ENCODE data around the gene CYB5A. TPM values are rescaled to one million over a fixed set of nuclear protein-coding genes. Genes with fewer than 3 reads are reported as not detected.

CYB5A gene, protein sequence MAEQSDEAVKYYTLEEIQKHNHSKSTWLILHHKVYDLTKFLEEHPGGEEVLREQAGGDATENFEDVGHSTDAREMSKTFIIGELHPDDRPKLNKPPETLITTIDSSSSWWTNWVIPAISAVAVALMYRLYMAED
- total RNA-seq (100 to 1,000 TPM in 2 of 10 donors, 10 to 100 TPM in 8; 61.0 to 121 (median 78.0) TPM), polyA plus RNA-seq (10 to 100 TPM; 40.4 to 47.5 TPM)
- long read RNA-seq, donor 1, transcript CYB5A-202 (5 exons, 3,283 nt): major isoform, 99 of 115 reads
- long read RNA-seq, donor 1, partial matches to known transcripts: 1 of 115 reads
- long read RNA-seq, donor 1, other reads (novel, unspliced or antisense): 11 of 115 reads
- long read RNA-seq, donor 2, transcript CYB5A-202 (5 exons, 3,283 nt): major isoform, 80 of 97 reads
- long read RNA-seq, donor 2, transcript CYB5A-204 (6 exons, 776 nt): minor isoform, 5 of 97 reads
- long read RNA-seq, donor 2, partial matches to known transcripts: 3 of 97 reads
- long read RNA-seq, donor 2, other reads (novel, unspliced or antisense): 9 of 97 reads
- long read RNA-seq, donor 3, transcript CYB5A-202 (5 exons, 3,283 nt): major isoform, 17 of 22 reads
- long read RNA-seq, donor 3, partial matches to known transcripts: 3 of 22 reads
- long read RNA-seq, donor 3, other reads (novel, unspliced or antisense): 2 of 22 reads

GRCh38 chr18:74291771-74292540 is at the start of gene CYB5A:
CYB5A (minus strand) TSS chr18:74291963; CDS start chr18:74291875, 88 bp downstream.
- Histone ChIP-seq H3K27ac (peak within 1 kb of the TSS in 9 of 10 donors; percentile 51 to 89 (median 76)), H3K4me1 (peaks cover 3 to 39% (median 28%) of the 10 kb centered on the region in 9 donors), H3K36me3 (no peaks in the 10 kb centered on the region), H3K9me3 (no peaks in the 10 kb centered on the region), H3K27me3 (no peaks in the 10 kb centered on the region), H3K4me3 (peak within 1 kb of the TSS; percentile 59 to 100 (median 92))
- ATAC-seq: peak; percentile 98 to 100 (median 99)
- intact Hi-C loops (cut with DNase I): loop anchor here in 1 of 10 donors (2.0 kb wide), 1 partner anchor 95 kb away; no protein-coding TSS in a partner anchor
- TF ChIP-seq, protein P1, sequence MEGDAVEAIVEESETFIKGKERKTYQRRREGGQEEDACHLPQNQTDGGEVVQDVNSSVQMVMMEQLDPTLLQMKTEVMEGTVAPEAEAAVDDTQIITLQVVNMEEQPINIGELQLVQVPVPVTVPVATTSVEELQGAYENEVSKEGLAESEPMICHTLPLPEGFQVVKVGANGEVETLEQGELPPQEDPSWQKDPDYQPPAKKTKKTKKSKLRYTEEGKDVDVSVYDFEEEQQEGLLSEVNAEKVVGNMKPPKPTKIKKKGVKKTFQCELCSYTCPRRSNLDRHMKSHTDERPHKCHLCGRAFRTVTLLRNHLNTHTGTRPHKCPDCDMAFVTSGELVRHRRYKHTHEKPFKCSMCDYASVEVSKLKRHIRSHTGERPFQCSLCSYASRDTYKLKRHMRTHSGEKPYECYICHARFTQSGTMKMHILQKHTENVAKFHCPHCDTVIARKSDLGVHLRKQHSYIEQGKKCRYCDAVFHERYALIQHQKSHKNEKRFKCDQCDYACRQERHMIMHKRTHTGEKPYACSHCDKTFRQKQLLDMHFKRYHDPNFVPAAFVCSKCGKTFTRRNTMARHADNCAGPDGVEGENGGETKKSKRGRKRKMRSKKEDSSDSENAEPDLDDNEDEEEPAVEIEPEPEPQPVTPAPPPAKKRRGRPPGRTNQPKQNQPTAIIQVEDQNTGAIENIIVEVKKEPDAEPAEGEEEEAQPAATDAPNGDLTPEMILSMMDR (IDR thresholded peaks at IDR 0.05): no peak
- peak; percentile 99 for DNase-seq
- WGBS, 2 donors: 0 to 1% methylated on average over 68 of the region's 68 CpGs

- intact Hi-C loops (cut with DNase I): no loop called here
- no peak overlapping the region for H3K27ac ChIP-seq
- no peaks in the 10 kb centered on the region for H3K9me3 ChIP-seq
- ATAC-seq (no peak), DNase-seq (no peak)
- H3K27me3 ChIP-seq: peaks cover 0 to 11% (median 0%) of the 10 kb centered on the region in 7 donors
- H3K36me3 ChIP-seq: no peaks in the 10 kb centered on the region
- H3K4me3 ChIP-seq: no peak overlapping the region
- 87 to 92% methylated on average over 1 of the region's 1 CpG for WGBS, 2 donors
- H3K4me1 ChIP-seq: peaks cover 0 to 3% (median 0%) of the 10 kb centered on the region in 9 donors
- TF ChIP-seq, protein P1 (IDR thresholded peaks at IDR 0.05): no peak
Observed at GRCh38 chr18:74337912-74338309, 46.1 kb upstream of the CYB5A start.

DNA sequence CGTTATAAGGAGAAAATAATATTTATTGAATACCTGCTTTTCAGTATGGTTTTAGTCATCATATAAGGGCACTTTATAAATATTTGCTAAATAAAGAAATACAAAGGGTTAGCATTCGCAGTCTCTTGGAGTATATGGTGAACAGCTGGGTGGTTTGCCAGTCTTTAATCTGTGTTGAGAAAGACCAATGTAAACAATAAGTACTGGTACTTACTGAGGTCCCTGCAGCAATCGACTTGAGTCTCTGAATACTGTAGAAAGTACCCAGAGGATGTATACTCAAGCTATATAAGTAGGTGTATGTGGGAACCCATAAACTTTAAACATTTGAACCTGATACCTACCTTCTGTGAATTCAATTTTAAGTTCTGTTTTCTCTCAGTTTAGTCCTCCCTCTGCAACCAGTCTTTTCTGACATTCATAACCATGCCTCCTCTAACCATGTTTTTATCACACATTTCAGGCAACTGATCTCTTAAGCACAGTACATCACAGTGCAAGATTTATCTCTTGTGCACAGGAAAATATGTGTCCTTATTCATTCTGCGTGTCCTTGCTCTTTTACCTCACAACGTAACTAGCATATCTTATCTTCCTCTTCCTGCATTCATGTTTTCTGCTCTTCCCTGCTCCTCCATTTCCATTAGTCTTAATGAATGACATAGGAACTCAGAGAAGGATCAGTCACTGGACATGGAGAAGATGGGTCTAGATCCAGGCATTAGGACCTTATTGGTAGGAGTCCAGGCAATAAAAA is 45.6 kb upstream of the CYB5A start:
- TF ChIP-seq, protein P1 (IDR thresholded peaks at IDR 0.05): no peak
- H3K27ac ChIP-seq: no peak overlapping the region
- no peak overlapping the region for H3K4me3 ChIP-seq
- intact Hi-C loops (cut with DNase I): no loop called here
- peaks cover 0 to 5% (median 0%) of the 10 kb centered on the region in 9 donors for H3K4me1 ChIP-seq
- 69 to 72% methylated on average over 5 of the region's 5 CpGs for WGBS, 2 donors
- DNase-seq: no peak
- no peaks in the 10 kb centered on the region for H3K9me3 ChIP-seq
- ATAC-seq: no peak
- H3K36me3 ChIP-seq: no peaks in the 10 kb centered on the region
- H3K27me3 ChIP-seq: peaks cover 0 to 11% (median 0%) of the 10 kb centered on the region in 7 donors

Data from heart right ventricle (tissue), 16 donors.